Measurements from ENCODE around the gene KMT2E. TPM values are rescaled to one million over a fixed set of nuclear protein-coding genes. Genes with fewer than 3 reads are reported as not detected.
"Not testable (repeated sequence)": the region's sequence is repeated elsewhere in the genome, so short reads cannot be mapped to it uniquely, and the experiment has no call there.

KMT2E gene
- total RNA-seq, 1 experiment from 2014 or later = 107 TPM

GRCh38 chr7:105047932-105048331 lies 33.9 kb downstream of the KMT2E start:
- Histone ChIP-seq H3K9ac (ENCODE audit: low read length) (no peak overlapping the region), H3K36me3 (ENCODE audit: insufficient read depth, low read length) (peaks cover 49% of the 10 kb centered on the region; the same call in 1 of the 2 replicates), H2AFZ (ENCODE audit: low read length) (no peak overlapping the region), H3K79me2 (ENCODE audit: low read length) (peaks cover 96% of the 10 kb centered on the region), H3K4me1 (ENCODE audit: low read length) (no peaks in the 10 kb centered on the region), H3K27ac (ENCODE audit: low read length) (no peak overlapping the region), H3K9me3 (ENCODE audit: low read length) (no peaks in the 10 kb centered on the region), H3K9me2 (replicated peaks; ENCODE audit: insufficient read depth, low read length) (no peaks in the 10 kb centered on the region), H4K20me1 (ENCODE audit: insufficient read depth, low read depth, low read length) (no peaks in the 10 kb centered on the region), H3K4me2 (ENCODE audit: low read depth, low read length, poor library complexity, severe bottlenecking) (no peak overlapping the region), H3K4me3 (ENCODE audit: low read length) (no peak overlapping the region), H3K27me3 (ENCODE audit: low read length) (no peaks in the 10 kb centered on the region)
- no peak for DNase-seq

DNA sequence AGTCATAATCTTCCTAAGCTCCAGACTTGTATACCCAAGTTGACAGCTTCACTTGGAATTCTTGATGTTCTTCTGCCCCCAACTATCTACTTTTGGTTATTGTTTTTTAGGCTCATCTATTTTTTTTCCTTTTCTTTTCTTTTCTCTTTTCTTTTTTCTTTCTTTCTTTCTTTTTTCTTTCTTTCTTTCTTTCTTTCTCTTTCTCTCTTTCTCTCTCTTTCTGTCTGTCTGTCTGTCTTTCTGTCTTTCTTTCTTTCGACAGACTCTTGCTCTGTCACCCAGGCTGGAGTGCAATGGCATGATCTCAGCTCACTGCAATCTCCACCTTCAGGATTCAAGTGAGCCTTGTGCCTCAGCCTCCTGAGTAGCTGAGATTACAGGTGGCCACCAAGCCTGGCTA lies 36.5 kb downstream of the KMT2E start:
- Histone ChIP-seq H3K9me3 (ENCODE audit: low read length) (no peaks in the 10 kb centered on the region), H4K20me1 (ENCODE audit: insufficient read depth, low read depth, low read length) (no peaks in the 10 kb centered on the region), H3K9ac (ENCODE audit: low read length) (no peak overlapping the region), H3K27me3 (ENCODE audit: low read length) (no peaks in the 10 kb centered on the region), H3K36me3 (ENCODE audit: insufficient read depth, low read length) (peaks cover 36% of the 10 kb centered on the region; the same call in 1 of the 2 replicates), H2AFZ (ENCODE audit: low read length) (no peak overlapping the region), H3K4me2 (ENCODE audit: low read depth, low read length, poor library complexity, severe bottlenecking) (no peak overlapping the region), H3K27ac (ENCODE audit: low read length) (no peak overlapping the region), H3K79me2 (ENCODE audit: low read length) (peaks cover 98% of the 10 kb centered on the region), H3K4me1 (ENCODE audit: low read length) (no peaks in the 10 kb centered on the region), H3K9me2 (replicated peaks; ENCODE audit: insufficient read depth, low read length) (no peaks in the 10 kb centered on the region), H3K4me3 (ENCODE audit: low read length) (no peak overlapping the region)
- DNase-seq = no peak

GRCh38 chr7:105050899-105051298 lies 36.9 kb downstream of the KMT2E start:
- not testable (repeated sequence) for H2AFZ ChIP-seq (ENCODE audit: low read length); H3K9me2 ChIP-seq (replicated peaks; ENCODE audit: insufficient read depth, low read length); H3K4me3 ChIP-seq (ENCODE audit: low read length); H3K27me3 ChIP-seq (ENCODE audit: low read length); H3K27ac ChIP-seq (ENCODE audit: low read length); H3K9me3 ChIP-seq (ENCODE audit: low read length); H3K9ac ChIP-seq (ENCODE audit: low read length); H3K4me2 ChIP-seq (ENCODE audit: low read depth, low read length, poor library complexity, severe bottlenecking); H3K4me1 ChIP-seq (ENCODE audit: low read length); H4K20me1 ChIP-seq (ENCODE audit: insufficient read depth, low read depth, low read length); DNase-seq
- Histone ChIP-seq H3K79me2 (ENCODE audit: low read length) (peaks cover 98% of the 10 kb centered on the region), H3K36me3 (ENCODE audit: insufficient read depth, low read length) (peaks cover 32% of the 10 kb centered on the region; the same call in 1 of the 2 replicates)

DNA sequence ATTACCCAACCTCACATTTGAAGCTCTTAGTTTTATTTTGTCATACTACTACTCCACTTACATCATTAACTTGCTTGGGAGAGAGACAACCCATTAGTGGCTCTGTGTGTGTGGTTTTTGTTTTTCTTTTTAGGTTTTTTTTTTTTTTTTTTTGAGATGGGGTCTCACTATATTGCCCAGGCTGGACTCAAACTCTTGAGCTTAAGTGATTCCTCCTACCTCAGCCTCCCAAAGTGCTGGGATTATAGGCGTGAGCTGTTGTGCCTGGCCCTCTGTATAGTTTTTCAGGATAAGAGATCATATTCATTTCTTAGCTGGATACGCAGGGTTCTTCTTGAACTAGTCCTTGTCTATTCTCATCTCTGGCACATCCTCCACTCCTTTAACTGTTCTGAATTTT lies 41.1 kb downstream of the KMT2E start:
- H3K9me3 ChIP-seq (ENCODE audit: low read length) = no peaks in the 10 kb centered on the region
- peaks cover 20% of the 10 kb centered on the region for H3K36me3 ChIP-seq (ENCODE audit: insufficient read depth, low read length)
- no peaks in the 10 kb centered on the region for H3K4me1 ChIP-seq (ENCODE audit: low read length)
- no peaks in the 10 kb centered on the region for H3K27me3 ChIP-seq (ENCODE audit: low read length)
- H3K4me2 ChIP-seq (ENCODE audit: low read depth, low read length, poor library complexity, severe bottlenecking) = no peak overlapping the region
- no peak overlapping the region for H3K27ac ChIP-seq (ENCODE audit: low read length)
- H3K9ac ChIP-seq (ENCODE audit: low read length) = no peak overlapping the region
- no peaks in the 10 kb centered on the region for H3K9me2 ChIP-seq (replicated peaks; ENCODE audit: insufficient read depth, low read length)
- no peak for DNase-seq
- H3K79me2 ChIP-seq (ENCODE audit: low read length) = peaks cover 96% of the 10 kb centered on the region
- no peak overlapping the region for H2AFZ ChIP-seq (ENCODE audit: low read length)
- H3K4me3 ChIP-seq (ENCODE audit: low read length) = no peak overlapping the region
- H4K20me1 ChIP-seq (ENCODE audit: insufficient read depth, low read depth, low read length) = no peaks in the 10 kb centered on the region; the same call in 1 of the 2 replicates

GRCh38 chr7:105055621-105056020 lies 41.6 kb downstream of the KMT2E start:
- H3K4me1 ChIP-seq (ENCODE audit: low read length) = no peaks in the 10 kb centered on the region
- H4K20me1 ChIP-seq (ENCODE audit: insufficient read depth, low read depth, low read length) = no peaks in the 10 kb centered on the region; the same call in 1 of the 2 replicates

GRCh38 chr7:105057472-105057871 lies 43.5 kb downstream of the KMT2E start:
- Histone ChIP-seq H3K27me3 (ENCODE audit: low read length) (no peaks in the 10 kb centered on the region), H3K36me3 (ENCODE audit: insufficient read depth, low read length) (peaks cover 23% of the 10 kb centered on the region)

More at GRCh38 chr7:105055621-105056020, 41.6 kb downstream of the KMT2E start:
- no peak for DNase-seq
- no peak overlapping the region for H3K4me3 ChIP-seq (ENCODE audit: low read length)
- no peak overlapping the region for H2AFZ ChIP-seq (ENCODE audit: low read length)
- no peaks in the 10 kb centered on the region for H3K9me3 ChIP-seq (ENCODE audit: low read length)
- no peaks in the 10 kb centered on the region for H3K9me2 ChIP-seq (replicated peaks; ENCODE audit: insufficient read depth, low read length)
- H3K79me2 ChIP-seq (ENCODE audit: low read length) = peaks cover 96% of the 10 kb centered on the region
- H3K27me3 ChIP-seq (ENCODE audit: low read length) = no peaks in the 10 kb centered on the region
- H3K9ac ChIP-seq (ENCODE audit: low read length) = no peak overlapping the region
- H3K36me3 ChIP-seq (ENCODE audit: insufficient read depth, low read length) = peaks cover 20% of the 10 kb centered on the region
- no peak overlapping the region for H3K4me2 ChIP-seq (ENCODE audit: low read depth, low read length, poor library complexity, severe bottlenecking)
- no peak overlapping the region for H3K27ac ChIP-seq (ENCODE audit: low read length)

DNA sequence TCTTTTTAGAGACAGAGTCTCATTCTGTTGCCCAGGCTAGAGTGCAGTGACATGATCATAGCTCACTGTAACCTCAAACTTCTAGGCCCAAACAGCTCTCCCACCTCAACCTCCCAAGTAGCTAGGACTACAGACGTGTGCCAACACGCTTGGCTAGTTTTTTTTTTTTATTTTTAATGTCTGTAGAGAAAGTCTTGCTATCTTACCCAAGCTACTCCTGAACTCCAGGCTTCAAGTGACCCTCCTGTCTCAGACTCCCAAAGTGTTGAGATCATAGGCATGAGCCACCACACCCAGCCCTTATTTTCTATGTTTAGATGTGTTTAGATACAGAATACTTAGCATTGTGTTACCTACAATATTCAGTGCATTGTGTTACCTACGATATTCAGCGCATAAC lies 46.4 kb downstream of the KMT2E start:
- Histone ChIP-seq H3K4me1 (ENCODE audit: low read length) (no peaks in the 10 kb centered on the region), H3K4me2 (ENCODE audit: low read depth, low read length, poor library complexity, severe bottlenecking) (no peak overlapping the region), H3K9me2 (replicated peaks; ENCODE audit: insufficient read depth, low read length) (no peaks in the 10 kb centered on the region), H3K79me2 (ENCODE audit: low read length) (peaks cover 93% of the 10 kb centered on the region), H3K4me3 (ENCODE audit: low read length) (no peak overlapping the region), H4K20me1 (ENCODE audit: insufficient read depth, low read depth, low read length) (no peaks in the 10 kb centered on the region; the same call in 1 of the 2 replicates), H3K27ac (ENCODE audit: low read length) (no peak overlapping the region), H3K36me3 (ENCODE audit: insufficient read depth, low read length) (peaks cover 40% of the 10 kb centered on the region), H2AFZ (ENCODE audit: low read length) (no peak overlapping the region), H3K9me3 (ENCODE audit: low read length) (no peaks in the 10 kb centered on the region), H3K27me3 (ENCODE audit: low read length) (no peaks in the 10 kb centered on the region), H3K9ac (ENCODE audit: low read length) (no peak overlapping the region)
- DNase-seq = no peak

More at GRCh38 chr7:105057472-105057871, 43.5 kb downstream of the KMT2E start:
- Histone ChIP-seq H3K79me2 (ENCODE audit: low read length) (peaks cover 95% of the 10 kb centered on the region), H3K4me3 (ENCODE audit: low read length) (no peak overlapping the region), H3K27ac (ENCODE audit: low read length) (no peak overlapping the region), H3K4me1 (ENCODE audit: low read length) (no peaks in the 10 kb centered on the region), H3K9me3 (ENCODE audit: low read length) (no peaks in the 10 kb centered on the region), H3K4me2 (ENCODE audit: low read depth, low read length, poor library complexity, severe bottlenecking) (no peak overlapping the region), H3K9ac (ENCODE audit: low read length) (no peak overlapping the region), H3K9me2 (replicated peaks; ENCODE audit: insufficient read depth, low read length) (no peaks in the 10 kb centered on the region), H2AFZ (ENCODE audit: low read length) (no peak overlapping the region), H4K20me1 (ENCODE audit: insufficient read depth, low read depth, low read length) (no peaks in the 10 kb centered on the region; the same call in 1 of the 2 replicates)
- no peak for DNase-seq

DNA sequence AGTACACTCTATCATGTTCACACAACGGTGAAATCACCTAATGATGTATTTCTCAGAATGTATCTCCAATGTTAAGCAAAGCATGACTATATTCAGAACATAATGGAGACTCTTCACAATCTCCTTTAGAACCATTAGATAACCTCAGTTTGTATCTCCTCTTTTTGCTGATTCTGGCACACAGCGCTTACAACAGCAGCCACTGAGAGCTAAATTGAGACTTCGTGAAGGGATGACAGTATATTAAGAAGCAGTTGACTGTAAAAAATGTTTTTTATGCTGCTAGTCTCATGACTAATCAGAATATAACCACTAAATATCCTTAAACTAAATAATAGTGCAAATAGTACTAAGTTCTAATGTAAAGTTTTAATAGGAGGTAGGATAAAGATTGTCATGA lies 46.9 kb downstream of the KMT2E start:
- peaks cover 93% of the 10 kb centered on the region for H3K79me2 ChIP-seq (ENCODE audit: low read length)
- no peaks in the 10 kb centered on the region for H3K9me3 ChIP-seq (ENCODE audit: low read length)
- H3K27ac ChIP-seq (ENCODE audit: low read length) = no peak overlapping the region
- no peak for DNase-seq
- H3K36me3 ChIP-seq (ENCODE audit: insufficient read depth, low read length) = peaks cover 41% of the 10 kb centered on the region
- H3K4me1 ChIP-seq (ENCODE audit: low read length) = no peaks in the 10 kb centered on the region
- H4K20me1 ChIP-seq (ENCODE audit: insufficient read depth, low read depth, low read length) = no peaks in the 10 kb centered on the region; the same call in 1 of the 2 replicates
- H3K4me2 ChIP-seq (ENCODE audit: low read depth, low read length, poor library complexity, severe bottlenecking) = no peak overlapping the region
- H3K27me3 ChIP-seq (ENCODE audit: low read length) = no peaks in the 10 kb centered on the region
- H3K9me2 ChIP-seq (replicated peaks; ENCODE audit: insufficient read depth, low read length) = no peaks in the 10 kb centered on the region
- H3K9ac ChIP-seq (ENCODE audit: low read length) = no peak overlapping the region
- no peak overlapping the region for H3K4me3 ChIP-seq (ENCODE audit: low read length)
- no peak overlapping the region for H2AFZ ChIP-seq (ENCODE audit: low read length)
